Subcutaneous adipose tissue (tissue), 4 donors: ENCODE measurements around the gene NUDT6. TPM values are rescaled to one million over a fixed set of nuclear protein-coding genes. Genes with fewer than 3 reads are reported as not detected.

Experiments used
- CTCF ChIP-seq: fragments of 450-650 bp; IDR thresholded peaks from one replicate; pipeline ENCODE4 v1.5.1; 2016; ENCODE audit warnings: low read depth, mild to moderate bottlenecking, control low read depth, antibody characterized with exemption, moderate library complexity
- total RNA-seq, 4 donors: library from RNA; depleted of rRNA; stranded (reverse); fragments of >200 nt; gene quantifications; one replicate each; pipeline ENCODE4 v1.1.0, GENCODE V29; 2016

NUDT6 gene
- total RNA-seq, 4 donors from 2014 or later = 6.0 to 9.2 (median 7.7) TPM

- no peak for TF ChIP-seq CTCF
Observed at GRCh38 chr4:122855353-122855890, 67.0 kb downstream of the NUDT6 start.

GRCh38 chr4:122854447-122855352 lies 67.7 kb downstream of the NUDT6 start:
- no peak for TF ChIP-seq CTCF

GRCh38 chr4:122851568-122851967 lies 70.8 kb downstream of the NUDT6 start:
- TF ChIP-seq CTCF = no peak

- no peak for TF ChIP-seq CTCF
Observed at GRCh38 chr4:122847931-122848330, 74.5 kb downstream of the NUDT6 start.

GRCh38 chr4:122845760-122846159 lies 76.6 kb downstream of the NUDT6 start:
- no peak for TF ChIP-seq CTCF

GRCh38 chr4:122845066-122845465 lies 77.3 kb downstream of the NUDT6 start:
- TF ChIP-seq CTCF = no peak

- TF ChIP-seq CTCF = no peak
Observed at GRCh38 chr4:122842984-122843531, 79.3 kb downstream of the NUDT6 start.

Other genes with a start within 250 kb of the NUDT6 start
- gene BBS12, start 189.9 kb downstream of the NUDT6 start, total RNA-seq = 1 to 10 TPM; 1.5 to 5.5 (median 4.0) TPM
- 10 to 100 TPM; 35.5 to 51.5 (median 44.5) TPM for gene FGF2, start 95.8 kb downstream of the NUDT6 start, total RNA-seq